Stimulated activated naive CD8-positive, alpha-beta T cell treated with anti-CD3 and anti-CD28 coated beads, Interleukin-15, Interleukin-2, amounts not matched to agents 100 U/mL and 50 U/mL, for 24 hours (primary cell): ENCODE results near the gene MYBPC3.
"Not testable (repeated sequence)": the region's sequence is repeated elsewhere in the genome, so short reads cannot be mapped to it uniquely, and the experiment has no call there.

Experiments used
- ATAC-seq: fragments of 150-1000 bp; cut with Tn5 transposase; one replicate; pipeline ENCODE4 v1.10.0; 2021
- DNase-seq: peaks from one replicate; pipeline ENCODE4 v3.0.0; 2021

The MYBPC3 gene

DNA sequence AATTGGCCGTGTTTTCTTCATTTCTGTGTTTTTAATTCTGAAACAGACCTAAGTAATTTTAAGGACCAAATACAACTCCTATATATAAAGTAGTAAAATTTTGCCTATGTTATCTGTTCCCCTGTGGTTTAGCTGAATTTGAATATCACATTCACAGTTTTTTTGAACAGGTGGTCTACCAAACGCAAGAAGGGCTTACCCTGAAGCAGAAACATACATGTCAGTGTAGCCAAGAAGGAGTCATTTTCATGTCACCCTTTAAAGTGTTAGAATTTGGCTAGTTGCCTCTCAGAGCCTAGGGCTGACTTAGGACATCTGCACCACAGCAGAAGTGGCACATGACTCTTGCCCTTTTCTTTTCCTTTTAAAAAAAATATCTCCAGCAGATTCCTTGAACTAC lies 34.3 kb downstream of the MYBPC3 start:
- no peak for DNase-seq

DNA sequence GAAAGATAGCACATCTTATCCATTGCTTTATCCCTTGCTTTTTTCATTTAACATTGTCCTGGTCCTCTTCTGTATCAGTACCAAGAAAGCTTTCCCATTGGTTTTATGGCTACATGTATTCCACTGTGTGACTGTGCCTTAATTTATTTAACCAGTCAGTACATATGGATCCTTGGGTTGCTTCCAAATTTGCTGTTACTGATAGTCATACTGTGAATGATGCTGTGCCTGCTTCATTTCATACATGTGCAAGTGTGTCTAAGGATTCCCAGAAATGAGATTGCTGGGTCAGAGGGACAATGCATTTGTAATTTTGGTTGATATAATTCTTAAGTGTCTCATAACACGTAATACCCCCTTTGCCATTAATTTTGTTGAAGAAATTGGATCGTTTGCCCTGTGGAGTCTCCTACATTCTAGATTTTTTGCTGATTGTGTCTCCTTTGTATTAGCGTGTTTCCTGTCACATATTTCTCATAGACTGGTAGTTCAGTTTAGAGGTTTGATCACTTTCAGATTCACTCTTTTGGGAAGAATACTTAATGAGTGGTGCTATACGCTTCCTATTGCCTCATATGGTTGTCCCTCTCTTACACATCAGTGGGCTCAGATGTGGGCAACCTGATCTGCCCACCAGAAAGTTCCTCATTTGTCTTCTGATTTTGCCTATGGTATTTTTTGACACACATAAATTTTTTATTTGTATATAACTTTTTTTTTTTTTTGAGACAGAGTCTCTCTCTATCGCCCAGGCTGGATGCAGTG lies 35.3 kb downstream of the MYBPC3 start:
- DNase-seq (no peak), ATAC-seq (peak; percentile 79)

More for the DNA sequence above, 34.3 kb downstream of the MYBPC3 start:
- no peak for ATAC-seq

DNA sequence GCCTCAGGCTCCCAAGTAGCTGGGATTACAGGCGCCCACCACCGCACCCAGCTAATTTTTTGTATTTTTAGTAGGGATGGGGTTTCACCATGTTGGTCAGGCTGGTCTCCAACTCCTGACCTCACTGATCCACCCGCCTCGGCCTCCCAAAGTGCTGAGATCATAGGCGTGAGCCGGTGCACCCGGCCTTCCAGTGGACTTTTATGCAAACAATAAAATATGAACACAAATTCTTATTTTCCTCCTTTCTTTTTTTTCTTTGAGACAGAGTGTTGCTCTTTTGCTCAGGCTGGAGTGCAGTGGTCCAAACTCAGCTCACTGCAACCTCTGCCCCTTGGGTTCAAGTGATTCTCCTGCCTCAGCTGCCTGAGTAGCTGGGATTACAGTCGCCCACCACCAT lies 36.0 kb downstream of the MYBPC3 start:
- not testable (repeated sequence) for DNase-seq

DNA sequence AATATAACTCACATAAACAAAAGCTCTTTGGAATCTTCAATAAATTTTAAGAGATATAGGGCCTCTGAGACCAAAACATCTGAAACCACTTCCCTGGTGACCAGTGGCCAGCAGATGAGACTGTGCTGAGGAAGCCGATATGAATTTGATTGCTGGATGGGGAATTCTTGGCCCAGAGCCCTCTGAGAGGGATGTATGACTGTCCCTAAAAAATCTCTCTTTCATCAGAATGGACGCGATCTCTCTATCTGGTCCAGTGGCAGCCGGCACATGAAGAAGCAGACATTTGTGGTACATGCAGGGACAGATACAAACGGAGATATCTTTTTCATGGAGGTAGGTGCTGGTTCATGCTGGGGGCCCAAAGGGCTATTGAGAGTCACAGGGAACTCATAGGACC lies 37.5 kb downstream of the MYBPC3 start:
- ATAC-seq (no peak), DNase-seq (no peak)

More for the DNA sequence above, 36.0 kb downstream of the MYBPC3 start:
- ATAC-seq = not testable (repeated sequence)

DNA sequence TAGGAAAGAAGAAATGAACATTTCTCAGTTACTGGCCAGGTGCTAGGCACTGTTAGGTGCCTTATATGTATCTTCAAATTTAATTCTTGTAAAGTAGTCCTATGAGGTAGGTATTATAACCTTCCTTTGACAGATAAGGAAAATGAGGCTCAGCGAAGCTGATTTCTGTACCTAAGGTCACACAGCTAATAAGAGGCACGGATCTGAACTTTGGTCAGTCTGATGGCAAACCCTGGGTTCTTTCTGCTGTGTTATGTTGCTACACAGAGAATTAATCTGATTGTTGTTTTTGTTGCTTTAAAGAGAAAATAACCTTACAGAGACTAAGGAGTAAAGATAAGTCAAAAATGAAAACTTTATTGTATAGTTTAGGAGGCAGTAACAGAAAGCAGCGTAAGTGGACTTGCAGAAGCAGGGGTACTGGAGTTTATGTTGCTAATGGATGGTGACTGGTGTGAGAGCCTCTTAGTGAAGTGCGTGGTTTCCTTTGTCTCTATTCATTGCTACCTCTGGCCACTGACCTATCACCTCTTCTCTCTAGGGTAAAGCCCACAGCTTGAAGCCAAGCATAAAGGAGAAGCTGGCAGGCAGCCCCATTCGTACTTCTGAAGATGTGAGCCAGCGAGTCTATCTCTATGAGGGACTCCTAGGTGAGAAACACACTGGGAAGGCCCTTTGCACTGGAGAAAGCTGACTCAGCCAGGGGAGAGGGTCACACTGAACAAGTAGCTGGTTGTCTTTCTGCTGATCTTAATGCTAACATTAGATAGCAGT lies 44.3 kb downstream of the MYBPC3 start:
- DNase-seq = no peak
- no peak for ATAC-seq

DNA sequence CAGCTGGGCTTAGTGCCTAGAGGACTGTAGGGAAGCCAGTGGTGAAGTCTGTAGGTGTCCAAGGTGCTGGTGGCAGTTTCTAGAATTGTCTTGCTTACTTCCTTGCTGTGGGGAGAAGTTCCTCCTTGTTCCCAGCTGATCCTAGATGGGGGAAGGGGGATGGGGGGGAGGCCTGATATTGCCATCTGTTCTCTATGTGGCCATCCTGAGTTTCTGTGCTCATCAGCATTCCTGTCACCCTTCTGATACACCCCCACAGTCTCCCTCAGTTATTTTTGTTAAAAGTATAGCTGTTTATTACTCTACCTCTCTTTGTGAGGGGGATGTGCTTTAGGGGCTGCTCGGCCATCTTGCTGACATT lies 46.0 kb downstream of the MYBPC3 start:
- ATAC-seq (peak; percentile 36), DNase-seq (no peak)

DNA sequence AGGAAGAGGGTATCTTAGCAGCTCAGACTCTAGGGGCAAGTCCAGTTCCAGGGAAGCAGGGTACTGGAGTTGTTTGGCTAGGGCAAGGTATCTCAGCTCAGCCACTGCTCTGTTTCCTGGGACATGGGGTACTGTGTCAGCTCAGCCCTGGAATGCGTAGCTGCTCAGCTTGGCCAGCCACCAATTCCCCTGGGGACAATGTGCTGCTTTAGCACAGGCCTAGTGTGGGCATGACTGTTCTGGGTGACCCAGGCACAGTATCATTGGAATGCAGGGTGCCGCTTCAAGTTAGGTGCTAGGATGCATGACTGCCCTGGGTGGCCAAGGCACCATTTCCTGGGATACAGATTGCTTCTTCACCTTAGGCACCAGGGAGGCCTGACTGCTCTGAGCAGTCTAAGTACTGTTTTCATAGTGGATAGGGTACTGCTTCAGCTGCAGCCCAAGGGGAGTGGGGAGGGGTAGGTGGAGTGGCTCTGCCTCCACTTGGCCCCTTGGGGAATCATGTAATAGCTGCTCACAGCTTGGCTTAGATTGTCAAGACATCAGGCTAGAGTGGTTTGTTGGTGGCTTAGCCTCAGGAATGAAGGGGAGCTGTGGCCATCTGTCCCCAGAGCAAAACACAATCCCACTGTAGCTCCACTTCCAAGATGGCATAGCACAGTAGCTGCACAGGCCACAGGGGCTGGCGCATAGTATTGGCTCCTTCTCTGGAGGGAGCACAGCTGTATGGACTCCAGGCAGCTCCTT lies 46.6 kb downstream of the MYBPC3 start:
- no peak for ATAC-seq
- no peak for DNase-seq

DNA sequence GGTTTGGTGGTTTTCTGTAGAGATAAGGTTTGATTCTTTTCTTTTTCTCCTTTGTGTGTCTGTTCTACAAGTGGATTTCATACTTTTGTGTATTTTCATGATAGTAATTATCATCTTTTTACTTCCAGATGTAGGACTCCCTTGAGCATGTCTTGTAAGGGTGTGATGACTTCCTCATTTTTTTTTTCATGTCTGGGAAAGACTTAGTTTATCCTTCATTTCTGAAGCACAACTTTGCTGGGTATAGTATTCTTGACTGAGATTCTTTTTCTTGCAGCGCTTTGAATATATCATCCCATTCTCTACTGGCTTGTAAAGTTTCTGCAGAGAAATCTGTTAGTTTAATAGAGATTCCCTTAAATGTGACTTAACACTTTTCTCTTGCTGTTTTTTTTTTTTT lies 49.6 kb downstream of the MYBPC3 start:
- ATAC-seq = no peak
- DNase-seq = no peak

DNA sequence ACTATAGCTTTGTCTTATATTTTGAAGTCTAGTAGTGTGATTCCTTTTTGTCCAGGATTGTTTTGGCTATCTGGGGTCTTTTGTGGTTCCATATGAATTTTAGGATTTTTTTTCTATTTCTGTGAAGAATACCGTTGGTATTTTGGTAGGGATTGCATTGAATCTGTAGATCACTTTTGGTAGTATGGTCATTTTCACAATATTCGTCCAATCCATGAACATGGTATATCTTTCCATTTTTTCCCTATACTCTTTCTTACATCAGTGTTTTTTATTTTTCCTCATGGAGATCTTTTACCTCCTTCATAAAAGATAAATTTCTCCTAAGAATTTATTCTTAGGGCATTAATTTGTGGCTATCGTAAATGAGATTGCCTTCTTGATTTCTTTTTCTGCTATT lies 53.4 kb downstream of the MYBPC3 start:
- ATAC-seq (no peak), DNase-seq (no peak)

DNA sequence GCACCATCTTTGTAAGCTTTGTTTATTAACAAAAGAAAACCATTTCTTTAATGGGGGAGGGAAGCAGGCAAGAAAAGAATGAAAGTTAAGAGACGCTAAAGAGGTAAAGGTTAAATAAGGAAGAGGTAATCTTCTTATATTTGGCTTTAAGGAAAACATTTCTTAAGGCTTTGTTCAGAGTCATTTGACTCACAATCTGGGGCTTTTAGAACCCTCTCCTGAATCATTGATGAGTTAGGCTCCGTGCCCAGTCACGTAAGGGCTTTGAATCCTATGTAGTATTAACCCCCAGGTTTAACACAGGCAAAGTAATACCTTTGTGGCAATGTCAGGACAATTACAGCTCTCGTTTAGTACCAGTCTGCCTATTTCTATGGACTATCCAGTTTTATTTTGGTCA lies 56.5 kb downstream of the MYBPC3 start:
- no peak for DNase-seq
- no peak for ATAC-seq

DNA sequence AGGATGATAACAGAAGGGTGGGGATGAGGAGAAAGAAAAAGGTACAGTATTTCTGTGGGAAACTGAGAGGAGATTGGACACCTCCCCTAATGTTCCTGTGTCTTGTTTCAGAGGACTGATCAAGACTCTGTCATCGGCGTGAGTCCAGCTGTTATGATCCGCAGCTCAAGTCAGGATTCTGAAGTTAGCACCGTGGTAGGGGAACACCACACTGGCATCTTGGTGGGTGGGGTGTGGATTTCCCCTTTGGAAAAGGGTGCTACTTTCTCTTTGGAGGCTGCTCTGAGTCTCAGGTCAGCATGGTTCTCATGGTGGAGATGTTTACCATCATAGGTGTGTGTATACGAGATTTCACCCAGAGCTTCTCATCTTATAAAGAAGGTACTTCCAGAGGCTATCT lies 57.1 kb downstream of the MYBPC3 start:
- no peak for ATAC-seq

DNA sequence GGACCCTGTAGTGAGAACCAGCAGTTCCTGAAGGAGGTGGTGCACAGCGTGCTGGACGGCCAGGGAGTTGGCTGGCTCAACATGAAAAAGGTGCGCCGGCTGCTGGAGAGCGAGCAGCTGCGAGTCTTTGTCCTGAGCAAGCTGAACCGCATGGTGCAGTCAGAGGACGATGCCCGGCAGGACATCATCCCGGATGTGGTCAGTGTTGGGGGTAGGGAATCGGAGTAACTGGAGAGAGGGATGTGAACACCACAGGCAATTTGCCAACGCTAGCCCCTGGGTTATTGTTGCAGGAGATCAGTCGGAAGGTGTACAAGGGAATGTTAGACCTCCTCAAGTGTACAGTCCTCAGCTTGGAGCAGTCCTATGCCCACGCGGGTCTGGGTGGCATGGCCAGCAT lies 62.6 kb downstream of the MYBPC3 start:
- ATAC-seq = no peak
- DNase-seq = no peak

More for the DNA sequence above, 57.1 kb downstream of the MYBPC3 start:
- DNase-seq = no peak

DNA sequence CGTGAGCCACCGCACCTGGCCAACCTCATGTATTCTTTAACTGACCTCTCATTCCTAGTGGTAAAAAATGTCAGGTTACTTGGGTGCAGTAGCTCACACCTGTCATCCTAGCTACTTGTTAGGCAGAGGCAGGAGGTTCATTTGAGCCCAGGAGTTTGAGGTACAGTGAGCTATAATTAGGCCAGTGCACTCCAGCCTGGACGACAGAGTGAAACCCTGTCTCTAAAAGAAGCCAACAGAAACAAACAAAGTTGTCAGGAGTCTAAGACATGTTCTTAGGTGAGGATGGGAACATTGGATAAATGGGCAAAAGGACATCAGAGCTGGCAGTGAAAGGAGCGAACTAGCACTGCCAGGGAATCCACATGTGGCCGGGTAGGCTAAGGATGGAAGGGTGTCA lies 64.4 kb downstream of the MYBPC3 start:
- ATAC-seq (no peak), DNase-seq (no peak)

DNA sequence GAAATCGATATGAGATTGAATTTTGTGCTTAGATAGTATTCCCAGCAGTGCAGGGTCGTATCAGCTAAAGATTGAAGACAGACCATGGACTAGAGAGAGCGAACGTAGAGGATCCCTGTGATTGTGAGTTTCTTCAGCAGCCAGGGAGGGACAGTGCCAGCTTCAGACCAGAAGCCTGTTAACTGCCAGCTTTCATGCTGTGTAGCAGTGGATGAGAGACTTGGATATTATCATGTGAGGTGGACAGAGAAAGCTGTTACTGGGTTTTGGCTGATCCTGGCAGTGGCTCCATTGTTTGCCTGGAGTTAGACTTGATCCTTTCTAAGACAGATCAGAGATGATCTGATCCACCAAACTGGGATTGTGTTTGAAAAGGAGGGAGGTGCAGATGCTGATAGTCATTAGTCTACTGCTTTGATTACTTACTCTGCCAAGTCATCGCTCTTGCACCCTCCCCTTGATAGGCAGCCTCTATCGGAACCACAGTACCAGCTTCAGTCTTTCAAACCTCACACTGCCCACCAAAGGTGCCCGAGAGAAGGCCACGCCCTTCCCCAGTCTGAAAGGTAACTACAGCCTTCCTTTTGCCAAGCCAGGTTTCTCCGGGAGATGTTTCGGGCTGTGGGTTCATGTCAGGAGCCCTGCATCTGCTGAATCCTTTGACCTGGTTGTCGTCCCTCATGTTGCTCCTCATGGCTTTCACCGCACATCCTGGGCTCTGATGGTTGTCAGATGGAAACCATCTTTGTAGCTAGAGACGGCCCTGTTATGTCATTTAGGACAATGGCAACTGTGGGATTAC lies 66.3 kb downstream of the MYBPC3 start:
- ATAC-seq = no peak
- no peak for DNase-seq

DNA sequence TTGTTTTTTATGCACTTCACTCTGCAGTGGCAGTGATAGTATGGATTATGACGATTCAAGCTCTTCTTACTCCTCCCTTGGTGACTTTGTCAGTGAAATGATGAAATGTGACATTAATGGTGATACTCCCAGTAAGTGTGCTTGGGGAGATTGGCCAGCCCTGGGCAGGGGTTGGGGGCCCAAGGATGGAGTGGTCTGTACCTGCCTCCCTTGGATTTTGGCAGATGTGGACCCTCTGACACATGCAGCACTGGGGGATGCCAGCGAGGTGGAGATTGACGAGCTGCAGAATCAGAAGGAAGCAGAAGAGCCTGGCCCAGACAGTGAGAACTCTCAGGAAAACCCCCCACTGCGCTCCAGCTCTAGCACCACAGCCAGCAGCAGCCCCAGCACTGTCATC lies 68.4 kb downstream of the MYBPC3 start:
- ATAC-seq = no peak

DNA sequence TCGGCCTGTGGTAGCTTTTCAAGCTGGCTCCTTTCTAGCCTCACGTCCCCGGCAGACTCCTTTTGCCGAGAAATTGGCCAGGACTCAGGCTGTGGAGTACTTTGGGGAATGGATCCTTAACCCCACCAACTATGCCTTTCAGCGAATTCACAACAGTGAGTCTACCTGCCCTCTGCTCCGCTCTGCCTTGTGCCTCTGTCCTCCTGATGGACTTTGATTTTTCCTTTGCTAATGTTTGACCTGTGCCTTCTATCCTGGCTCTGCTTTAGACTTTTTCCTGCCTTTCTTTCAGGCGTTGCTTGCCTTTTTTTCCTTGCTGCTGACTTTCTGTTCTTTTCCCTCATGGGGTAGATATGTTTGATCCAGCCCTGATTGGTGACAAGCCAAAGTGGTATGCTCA lies 70.0 kb downstream of the MYBPC3 start:
- ATAC-seq (no peak), DNase-seq (no peak)

More for the DNA sequence above, 68.4 kb downstream of the MYBPC3 start:
- DNase-seq = no peak
